ENCODE results near the gene FBXO42. TPM values are rescaled to one million over a fixed set of nuclear protein-coding genes. Genes with fewer than 3 reads are reported as not detected.
A peak's percentile ranks its signal among the peaks of the same experiment; 100 is the strongest.

The FBXO42 gene
- total and polyA plus RNA-seq, 9 of the 15 experiments (the other 6 are each of a cell fraction or from before 2014, with no cell fraction given), result 7.2 to 24.8 (median 17.4) TPM

DNA sequence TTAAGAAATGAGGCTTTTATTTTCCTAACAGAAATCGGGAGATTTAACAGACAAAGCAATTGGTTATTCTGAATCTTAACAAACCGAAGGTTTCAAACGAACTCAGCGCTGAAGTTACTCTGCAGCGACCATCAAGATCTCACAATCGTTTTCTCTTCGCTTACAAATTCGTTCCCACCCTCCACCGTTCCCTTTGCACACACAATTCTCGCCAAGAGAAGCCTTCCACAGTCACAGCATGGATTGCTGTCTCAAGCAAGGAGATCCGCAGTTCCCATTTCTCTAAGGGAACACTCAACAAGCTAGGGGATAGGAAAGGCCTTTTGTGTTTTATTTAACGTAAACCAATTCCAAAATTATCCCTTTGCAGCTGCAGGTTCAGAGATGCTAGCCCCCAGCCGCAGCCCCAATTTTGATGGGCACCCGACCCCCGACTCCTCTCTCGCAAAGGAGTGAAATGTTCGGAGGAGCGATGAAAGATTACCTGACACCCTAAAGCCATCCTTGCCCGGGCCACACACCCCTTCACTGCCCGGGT lies 755 bp downstream of the FBXO42 start:
- no peaks in the 10 kb centered on the region for H3K9me3 ChIP-seq (replicated peaks; ENCODE audit: control insufficient read depth, insufficient read depth, low read depth, low read length)
- H3K4me3 ChIP-seq, result peak overlapping the region; percentile 96
- H4K20me1 ChIP-seq (replicated peaks; ENCODE audit: control insufficient read depth, insufficient read depth, low read length), result peaks cover 4% of the 10 kb centered on the region; the same call in 1 of the 2 replicates
- in situ Hi-C loops (cut with MboI), result no loop called here
- peaks cover 63% of the 10 kb centered on the region for H3K79me2 ChIP-seq (ENCODE audit: control insufficient read depth, insufficient read depth, low read length)
- DNase-seq (ENCODE audit: extremely low read depth in 1 of 4, low spot score in 3 of 4) (peak in 2 of 4 experiments; percentile 38 to 61), FAIRE-seq (peak; percentile 58), ATAC-seq (peak; percentile 36)
- peaks cover 15% of the 10 kb centered on the region; the same call in 2 of the 3 replicates for H3K36me3 ChIP-seq (ENCODE audit: control insufficient read depth, insufficient read depth, low read length)
- CTCF ChIA-PET (ENCODE audit: low intra/inter-chr PET ratio), result no interaction called here
- H3K4me2 ChIP-seq (ENCODE audit: insufficient read depth, low read length), result peak overlapping the region; percentile 99
- intact Hi-C loops (cut with micrococcal nuclease), result loop anchor here (5.0 kb wide), 2 partner anchors 84 to 104 kb away; no protein-coding TSS in a partner anchor
- peak overlapping the region; percentile 88 for H3K27ac ChIP-seq (ENCODE audit: extremely low read depth, low read depth, low read length)
- POLR2A ChIA-PET, result interaction anchor here (0.6 to 4.2 kb wide), 9 partner anchors 8 to 264 kb away, joined by 3 to 33 read pairs (median 4); partner anchors contain the start of gene SZRD1
- no peaks in the 10 kb centered on the region for H3K9me1 ChIP-seq (ENCODE audit: control insufficient read depth, insufficient read depth, low read length)
- peak overlapping the region; percentile 96 for H2AFZ ChIP-seq (ENCODE audit: low read depth, low read length)
- peak overlapping the region; percentile 90 to 98 for H3K9ac ChIP-seq (ENCODE audit: insufficient read depth in 1 of 2, low read depth in 2 of 2, low read length in 2 of 2)
- BruUV-seq (replicated peaks), result no TSS peak
- H3K4me1 ChIP-seq (replicated peaks in 1 of 2; ENCODE audit: control insufficient read depth in 2 of 2, insufficient read depth in 2 of 2, low read length in 2 of 2), result peaks cover 19 to 25% of the 10 kb centered on the region in 2 experiments
- no peaks in the 10 kb centered on the region for H3K27me3 ChIP-seq (ENCODE audit: control insufficient read depth in 2 of 2, insufficient read depth in 2 of 2, low read length in 2 of 2)
- 2% methylated on average over 20 of the region's 20 CpGs for WGBS (ENCODE audit: insufficient coverage, low coverage, missing lambda C conversion rate)
- TF ChIP-seq NBN (IDR thresholded peaks at IDR 0.05; ENCODE audit: low read depth) (0 out of 2 replicates have a peak, but pooled peaks have one; percentile 13), SRF (CRISPR knock-in tag; IDR thresholded peaks at IDR 0.05) (peak in 1 of 2 experiments; percentile 34; a peak in 1 of 4 replicates), ZBTB7A (IDR thresholded peaks at IDR 0.05; ENCODE audit: borderline replicate concordance, control insufficient read depth, low read depth, low read length) (0 out of 2 replicates have a peak, but pooled peaks have one; percentile 24), ARNT (IDR thresholded peaks at IDR 0.05) (peak in 1 of 2 experiments; percentile 41; a peak in 1 of 4 replicates), TBL1XR1 (IDR thresholded peaks at IDR 0.05; ENCODE audit: low read length in 2 of 2) (0 out of 4 replicates have a peak, but pooled peaks of 1 of the 2 experiments have one; percentile 7), CCAR2 (IDR thresholded peaks at IDR 0.05; ENCODE audit: low read depth, low read length) (no peak), HDAC1 (IDR thresholded peaks at IDR 0.05) (no peak), KAT7 (CRISPR knock-in tag; IDR thresholded peaks at IDR 0.05; ENCODE audit: borderline replicate concordance) (0 out of 2 replicates have a peak, but pooled peaks have one; percentile 2), SIN3A (IDR thresholded peaks at IDR 0.05; ENCODE audit: borderline replicate concordance in 2 of 2, control insufficient read depth in 1 of 2, low read depth in 2 of 2, low read length in 2 of 2) (0 out of 4 replicates have a peak, but pooled peaks of 1 of the 2 experiments have one; percentile 38), NCOA1 (IDR thresholded peaks at IDR 0.05; ENCODE audit: low read depth) (no peak), ZNF589 (CRISPR knock-in tag; IDR thresholded peaks at IDR 0.05; ENCODE audit: low read depth) (peak; percentile 2; the same call in 1 of the 2 replicates), SPI1 (IDR thresholded peaks at IDR 0.05; ENCODE audit: borderline replicate concordance, low read depth, low read length) (peak; percentile 47; the same call in 1 of the 2 replicates), ZNF354B (CRISPR knock-in tag; IDR thresholded peaks at IDR 0.05) (0 out of 2 replicates have a peak, but pooled peaks have one; percentile 20), ZNF175 (CRISPR knock-in tag; IDR thresholded peaks at IDR 0.05; ENCODE audit: low read depth) (no peak), BRD4 (IDR thresholded peaks at IDR 0.05) (peak; percentile 74; the same call in 1 of the 2 replicates)
- TF ChIP-seq, protein P1, sequence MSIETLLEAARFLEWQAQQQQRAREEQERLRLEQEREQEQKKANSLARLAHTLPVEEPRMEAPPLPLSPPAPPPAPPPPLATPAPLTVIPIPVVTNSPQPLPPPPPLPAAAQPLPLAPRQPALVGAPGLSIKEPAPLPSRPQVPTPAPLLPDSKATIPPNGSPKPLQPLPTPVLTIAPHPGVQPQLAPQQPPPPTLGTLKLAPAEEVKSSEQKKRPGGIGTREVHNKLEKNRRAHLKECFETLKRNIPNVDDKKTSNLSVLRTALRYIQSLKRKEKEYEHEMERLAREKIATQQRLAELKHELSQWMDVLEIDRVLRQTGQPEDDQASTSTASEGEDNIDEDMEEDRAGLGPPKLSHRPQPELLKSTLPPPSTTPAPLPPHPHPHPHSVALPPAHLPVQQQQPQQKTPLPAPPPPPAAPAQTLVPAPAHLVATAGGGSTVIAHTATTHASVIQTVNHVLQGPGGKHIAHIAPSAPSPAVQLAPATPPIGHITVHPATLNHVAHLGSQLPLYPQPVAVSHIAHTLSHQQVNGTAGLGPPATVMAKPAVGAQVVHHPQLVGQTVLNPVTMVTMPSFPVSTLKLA (conservative IDR thresholded peaks at IDR 0.05), result 0 out of 4 replicates have a peak, but pooled peaks of 1 of the 2 experiments have one; percentile 6
- TF ChIP-seq, protein P2, sequence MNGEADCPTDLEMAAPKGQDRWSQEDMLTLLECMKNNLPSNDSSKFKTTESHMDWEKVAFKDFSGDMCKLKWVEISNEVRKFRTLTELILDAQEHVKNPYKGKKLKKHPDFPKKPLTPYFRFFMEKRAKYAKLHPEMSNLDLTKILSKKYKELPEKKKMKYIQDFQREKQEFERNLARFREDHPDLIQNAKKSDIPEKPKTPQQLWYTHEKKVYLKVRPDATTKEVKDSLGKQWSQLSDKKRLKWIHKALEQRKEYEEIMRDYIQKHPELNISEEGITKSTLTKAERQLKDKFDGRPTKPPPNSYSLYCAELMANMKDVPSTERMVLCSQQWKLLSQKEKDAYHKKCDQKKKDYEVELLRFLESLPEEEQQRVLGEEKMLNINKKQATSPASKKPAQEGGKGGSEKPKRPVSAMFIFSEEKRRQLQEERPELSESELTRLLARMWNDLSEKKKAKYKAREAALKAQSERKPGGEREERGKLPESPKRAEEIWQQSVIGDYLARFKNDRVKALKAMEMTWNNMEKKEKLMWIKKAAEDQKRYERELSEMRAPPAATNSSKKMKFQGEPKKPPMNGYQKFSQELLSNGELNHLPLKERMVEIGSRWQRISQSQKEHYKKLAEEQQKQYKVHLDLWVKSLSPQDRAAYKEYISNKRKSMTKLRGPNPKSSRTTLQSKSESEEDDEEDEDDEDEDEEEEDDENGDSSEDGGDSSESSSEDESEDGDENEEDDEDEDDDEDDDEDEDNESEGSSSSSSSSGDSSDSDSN (IDR thresholded peaks at IDR 0.05; ENCODE audit: borderline replicate concordance in 1 of 2, low read depth in 2 of 2, low read length in 2 of 2), result 0 out of 4 replicates have a peak, but pooled peaks of 1 of the 2 experiments have one; percentile 30

Data from K562 (cell line).